Stimulated activated CD4-positive, alpha-beta T cell treated with anti-CD3 and anti-CD28 coated beads, Interleukin-1b, Interleukin-23, amount 100 ng/mL, for 4 hours (primary cell): ENCODE data around the gene ZNF397.

ENCODE experiments used
- DNase-seq, 2 donors: peaks; one replicate each; pipeline ENCODE4 v3.0.0-alpha.2; 2020; ENCODE audit warnings: low read depth in 2 of 2

ZNF397 gene

GRCh38 chr18:35245719-35246317, 5.0 kb downstream of the ZNF397 start:
- no peak for DNase-seq

GRCh38 chr18:35246831-35247230, 6.0 kb downstream of the ZNF397 start:
- DNase-seq = no peak

- DNase-seq = no peak
Observed at GRCh38 chr18:35247412-35248249, 6.8 kb downstream of the ZNF397 start.

GRCh38 chr18:35248429-35248828, 7.6 kb downstream of the ZNF397 start:
- no peak for DNase-seq

GRCh38 chr18:35252466-35252865, 11.6 kb downstream of the ZNF397 start:
- DNase-seq = no peak

- DNase-seq = no peak
Observed at GRCh38 chr18:35253655-35254287, 12.9 kb downstream of the ZNF397 start.

DNA sequence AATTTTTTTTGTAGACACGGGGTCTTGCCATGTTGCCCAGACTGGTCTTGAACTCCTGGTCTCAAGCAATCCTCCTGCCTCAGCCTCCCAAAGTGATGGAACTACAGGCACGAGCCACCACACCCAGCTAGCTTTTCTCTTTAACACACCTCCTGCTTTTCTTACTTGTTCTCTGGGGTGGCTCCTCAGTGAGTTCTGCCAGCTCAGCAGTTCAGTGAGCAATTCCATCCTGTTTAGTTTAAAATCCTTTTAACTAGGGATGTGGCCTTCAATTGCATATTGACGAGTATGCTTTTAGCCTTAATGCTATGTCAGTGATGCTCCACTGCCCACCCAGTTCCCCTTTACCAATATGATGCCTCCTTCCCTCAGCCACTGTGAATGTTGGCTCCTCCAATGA, 16.1 kb downstream of the ZNF397 start:
- no peak for DNase-seq

- no peak for DNase-seq
Observed at GRCh38 chr18:35264409-35264808, 23.6 kb downstream of the ZNF397 start.

DNA sequence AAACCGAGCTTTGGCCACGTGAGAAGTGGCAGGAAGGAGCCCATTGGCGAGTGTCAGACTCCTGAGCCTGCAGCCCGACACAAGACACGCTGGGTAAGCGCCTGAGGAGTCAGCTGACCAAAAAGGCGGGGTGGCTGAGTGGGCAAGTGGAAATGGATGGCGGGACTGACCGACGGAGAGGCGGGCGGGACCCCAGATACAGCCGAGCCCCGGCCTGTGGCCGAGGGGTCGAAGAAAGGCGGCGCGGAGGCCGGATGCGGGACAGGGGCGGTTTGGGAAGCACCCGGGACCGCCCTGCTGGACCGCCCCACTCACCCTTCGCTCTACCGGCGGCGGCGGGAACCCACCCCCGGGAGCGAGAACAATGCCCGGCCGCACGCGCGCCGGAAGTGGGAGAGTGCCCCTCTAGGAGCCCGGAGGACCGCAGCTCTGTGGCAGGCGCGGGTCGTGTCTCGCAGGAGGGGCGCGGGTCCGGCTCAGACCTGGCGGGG, 26.4 kb downstream of the ZNF397 start:
- peak; percentile 67 to 69 for DNase-seq

- peak; percentile 2 for DNase-seq
Observed at GRCh38 chr18:35267809-35268208, 27.0 kb downstream of the ZNF397 start.

DNA sequence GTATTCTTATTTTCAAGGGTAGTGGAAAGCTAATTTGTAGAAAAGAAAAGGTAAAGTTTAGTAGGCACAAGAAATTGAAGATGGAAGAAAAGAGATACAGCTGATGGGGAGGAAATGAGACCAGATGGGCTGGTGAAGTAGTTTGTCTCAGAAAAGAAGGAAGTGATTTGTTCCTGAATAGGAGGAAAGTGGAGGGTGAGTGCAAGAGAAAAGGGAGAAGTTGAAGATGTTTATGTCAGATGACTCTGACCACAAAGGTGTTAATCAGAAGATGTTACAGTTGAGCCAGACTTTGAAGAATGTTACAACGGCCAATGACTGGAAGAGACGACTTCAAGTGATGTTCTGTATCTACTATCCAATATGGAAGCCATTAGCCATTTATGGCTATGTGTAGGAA, 28.0 kb downstream of the ZNF397 start:
- DNase-seq = no peak

GRCh38 chr18:35271656-35272055, 30.8 kb downstream of the ZNF397 start:
- DNase-seq = no peak

GRCh38 chr18:35276267-35276666, 35.4 kb downstream of the ZNF397 start:
- no peak for DNase-seq

DNA sequence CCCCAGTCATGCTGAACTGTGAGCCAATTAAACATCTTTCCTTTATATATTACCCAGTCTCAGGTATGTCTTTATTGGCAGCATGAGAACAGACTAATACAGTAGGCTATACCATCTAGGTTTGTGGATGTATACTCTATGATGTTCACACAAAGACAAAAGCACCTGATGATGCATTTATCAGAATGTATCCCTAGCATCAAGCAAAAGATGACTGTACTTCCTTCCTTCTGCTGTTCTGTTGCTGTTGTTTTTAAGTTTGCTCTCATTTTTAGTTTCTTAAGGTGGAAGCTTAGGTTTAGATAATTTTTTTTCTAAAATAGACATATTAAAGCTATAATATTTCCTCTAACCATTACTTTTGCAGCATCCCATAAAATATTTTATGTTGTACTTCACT, 36.8 kb downstream of the ZNF397 start:
- DNase-seq = no peak

GRCh38 chr18:35278085-35278484, 37.3 kb downstream of the ZNF397 start:
- no peak for DNase-seq

GRCh38 chr18:35278969-35279368, 38.1 kb downstream of the ZNF397 start:
- no peak for DNase-seq

- no peak for DNase-seq
Observed at GRCh38 chr18:35282353-35282752, 41.5 kb downstream of the ZNF397 start.

- no peak for DNase-seq
Observed at GRCh38 chr18:35283923-35284794, 43.3 kb downstream of the ZNF397 start.

DNA sequence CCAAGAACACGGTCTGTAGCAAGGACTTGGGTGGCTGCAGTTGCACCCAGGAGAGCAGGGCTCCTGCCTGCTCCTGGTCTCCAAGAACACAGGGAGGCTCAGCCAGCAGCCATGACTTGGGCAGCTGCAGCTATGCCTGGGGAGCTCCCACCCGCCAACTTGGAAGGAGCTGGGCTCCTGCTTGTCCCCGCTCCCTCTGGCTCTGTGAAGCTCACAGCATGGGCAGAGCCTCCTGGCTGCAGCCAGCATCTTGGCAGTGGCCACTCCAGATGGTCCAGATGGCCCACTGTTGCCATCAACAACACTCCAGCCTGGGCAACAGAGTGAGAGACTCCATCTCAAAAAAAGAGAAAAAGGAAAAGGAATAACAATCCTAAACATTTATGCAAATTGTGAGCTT, 44.0 kb downstream of the ZNF397 start:
- DNase-seq = no peak

- DNase-seq = no peak
Observed at GRCh38 chr18:35289293-35289692, 48.5 kb downstream of the ZNF397 start.

GRCh38 chr18:35289727-35290093, 48.9 kb downstream of the ZNF397 start:
- DNase-seq = peak; percentile 17 to 25
